Breast epithelium (tissue), 4 donors: ENCODE results near the gene CT45A1. TPM values are rescaled to one million over a fixed set of nuclear protein-coding genes. Genes with fewer than 3 reads are reported as not detected.
"Not testable (repeated sequence)": the region's sequence is repeated elsewhere in the genome, so short reads cannot be mapped to it uniquely, and the experiment has no call there.

ENCODE experiments used
- DNase-seq, 2 donors: peaks; one replicate each; pipeline ENCODE4 v3.0.0-alpha.2; 2019; ENCODE audit warnings: low spot score in 2 of 2
- H3K27ac ChIP-seq, 2 donors: fragments of 200-600 bp; sonication (generic) in 1 of 2; one replicate each; pipeline ENCODE4 v1.5.1; 2016 to 2019; ENCODE audit warnings: mild to moderate bottlenecking in 1 of 2
- H3K27me3 ChIP-seq, 2 donors: fragments of 200-600 bp; sonication (generic) in 1 of 2; one replicate each; pipeline versions ENCODE4 v1.5.1 to v1.6.0; 2017 to 2019; ENCODE audit warnings: control low read depth in 1 of 2, mild to moderate bottlenecking in 1 of 2
- H3K36me3 ChIP-seq: fragments of 200-600 bp; one replicate; pipeline ENCODE4 v1.5.1; 2019
- H3K4me1 ChIP-seq, 2 donors: fragments of 200-600 bp; sonication (generic); one replicate each; pipeline ENCODE4 v1.5.1; 2016 to 2019; ENCODE audit warnings: control low read depth in 1 of 2
- H3K4me3 ChIP-seq, 3 donors: fragments of 200-600 bp; sonication (generic); 1 replicate in 2 of 3; 2 replicates in 1 of 3; pipeline ENCODE4 v1.5.1; 2016 to 2019; ENCODE audit warnings: mild to moderate bottlenecking in 3 of 3, moderate library complexity in 2 of 3
- H3K9me3 ChIP-seq, 2 donors: fragments of 200-600 bp; sonication (generic) in 1 of 2; one replicate each; pipeline ENCODE4 v1.5.1; 2016 to 2019; ENCODE audit warnings: control low read depth in 1 of 2
- CTCF ChIP-seq, 3 donors: fragments of 450-650 bp; IDR thresholded peaks; one replicate each; pipeline ENCODE4 v1.5.1; 2016 to 2017; ENCODE audit warnings: antibody characterized with exemption in 3 of 3, mild to moderate bottlenecking in 3 of 3, moderate library complexity in 3 of 3
- POLR2A ChIP-seq: fragments of 450-650 bp; IDR thresholded peaks from one replicate; pipeline ENCODE4 v1.6.1; 2016; ENCODE audit warnings: antibody characterized with exemption, mild to moderate bottlenecking, moderate library complexity
- POLR2AphosphoS5 ChIP-seq, 3 donors: sonication (generic); formaldehyde crosslinking; IDR thresholded peaks; one replicate each; pipeline ENCODE4 v1.6.1; 2017; ENCODE audit warnings: antibody characterized with exemption in 3 of 3
- intact Hi-C: fragments of 100-400 bp; cut with DNase I; formaldehyde crosslinking; loops from one replicate; pipeline ENCODE4 v1.15.1; 2023; ENCODE audit warnings: low total_unique reads
- total RNA-seq, 3 donors: library from RNA; depleted of rRNA; stranded (reverse); fragments of >200 nt; gene quantifications; one replicate each; pipeline ENCODE4 v1.1.0, GENCODE V29; 2016

The CT45A1 gene
- total RNA-seq, 3 donors from 2014 or later = not detected

GRCh38 chrX:135741192-135741715 is 27.8 kb downstream of the CT45A1 start:
- intact Hi-C loops = no loop called here
- Histone ChIP-seq H3K27ac (no peak overlapping the region), H3K9me3 (no peaks in the 10 kb centered on the region), H3K4me1 (no peaks in the 10 kb centered on the region), H3K36me3 (no peaks in the 10 kb centered on the region), H3K4me3 (no peak overlapping the region), H3K27me3 (peaks cover 0 to 2% of the 10 kb centered on the region in 2 donors)
- no peak for TF ChIP-seq POLR2A
- no peak for TF ChIP-seq CTCF (IDR thresholded peaks at IDR 0.05)
- no peak for TF ChIP-seq POLR2AphosphoS5 (IDR thresholded peaks at IDR 0.05)
- no peak for DNase-seq

GRCh38 chrX:135744739-135745138 is 31.3 kb downstream of the CT45A1 start:
- DNase-seq, H3K36me3 ChIP-seq, H3K27me3 ChIP-seq, H3K4me3 ChIP-seq, H3K4me1 ChIP-seq, H3K27ac ChIP-seq, intact Hi-C loops, H3K9me3 ChIP-seq: not testable (repeated sequence)

GRCh38 chrX:135768091-135768490 is 54.7 kb downstream of the CT45A1 start, which contains the start of gene CT45A3:
Gene CT45A3 (minus strand): TSS chrX:135768191. CDS start chrX:135764444, 3,747 bp downstream.
- intact Hi-C loops = not testable (repeated sequence)

More at GRCh38 chrX:135768091-135768490, 54.7 kb downstream of the CT45A1 start, which contains the start of gene CT45A3:
- H3K36me3 ChIP-seq, H3K4me3 ChIP-seq, DNase-seq, H3K4me1 ChIP-seq, H3K27me3 ChIP-seq, H3K9me3 ChIP-seq, H3K27ac ChIP-seq: not testable (repeated sequence)

Other genes starting within 250 kb of the CT45A1 start
- gene INTS6L, start 193.0 kb upstream of the CT45A1 start, total RNA-seq = 10 to 100 TPM in 2 of 3 donors, 1 to 10 TPM in 1; 7.7 to 23.4 (median 12.5) TPM
- gene CT45A3, start 54.6 kb downstream of the CT45A1 start, total RNA-seq = not detected
- not detected for gene CT45A5, start 71.9 kb downstream of the CT45A1 start, total RNA-seq
- not detected for gene CT45A6, start 89.1 kb downstream of the CT45A1 start, total RNA-seq
- gene CT45A2, start 106.4 kb downstream of the CT45A1 start, total RNA-seq = not detected
- gene CT45A7, start 123.6 kb downstream of the CT45A1 start, total RNA-seq = not detected
- not detected for gene CT45A8, start 140.9 kb downstream of the CT45A1 start, total RNA-seq
- gene CT45A9, start 158.2 kb downstream of the CT45A1 start, total RNA-seq = not detected
- gene CT45A10, start 179.8 kb downstream of the CT45A1 start, total RNA-seq = not detected
- gene SAGE1, start 180.1 kb downstream of the CT45A1 start, total RNA-seq = not detected